ENCODE data around the gene UFC1.

- no peak for TF ChIP-seq POLR2A (IDR thresholded peaks at IDR 0.05)
- TF ChIP-seq CTCF (IDR thresholded peaks at IDR 0.05), result no peak
- no peak for TF ChIP-seq EP300 (IDR thresholded peaks at IDR 0.05)
- no peak for TF ChIP-seq POLR2AphosphoS5 (IDR thresholded peaks at IDR 0.05)
Observed at GRCh38 chr1:161127649-161128048, 26.1 kb upstream of the UFC1 start.
